Measurements from ENCODE around the gene CAMTA2.

- TF ChIP-seq CTCF (conservative IDR thresholded peaks at IDR 0.05; ENCODE audit: low read depth in 2 of 2) (no peak), JUNB (IDR thresholded peaks at IDR 0.05; ENCODE audit: unreplicated experiment) (no peak), STAT1 (IDR thresholded peaks at IDR 0.05; ENCODE audit: unreplicated experiment) (no peak), EZH2 (IDR thresholded peaks at IDR 0.05; ENCODE audit: low read depth, unreplicated experiment) (no peak), POLR2AphosphoS5 (IDR thresholded peaks at IDR 0.05; ENCODE audit: low read depth) (no peak), EZH2phosphoT487 (IDR thresholded peaks at IDR 0.05; ENCODE audit: unreplicated experiment) (no peak), REST (IDR thresholded peaks at IDR 0.05; ENCODE audit: unreplicated experiment) (no peak), NANOG (IDR thresholded peaks at IDR 0.05; ENCODE audit: borderline replicate concordance) (no peak), CREB1 (CRISPR knock-in tag; IDR thresholded peaks at IDR 0.05; ENCODE audit: low read depth) (no peak), ZNF114 (CRISPR knock-in tag; IDR thresholded peaks at IDR 0.05) (no peak), ETS1 (IDR thresholded peaks at IDR 0.05) (no peak)
Measured at GRCh38 chr17:4937553-4937952, 49.9 kb downstream of the CAMTA2 start.

Measured in GM23338 (cell line).